ENCODE results near the gene KCND1. TPM values are rescaled to one million over a fixed set of nuclear protein-coding genes. Genes with fewer than 3 reads are reported as not detected.

Gene KCND1
- total and polyA plus RNA-seq, 9 donors: 0.66 to 1.7 (median 0.99) TPM

GRCh38 chrX:48960291-48960690 is 11.4 kb downstream of the KCND1 start:
- Histone ChIP-seq H3K4me3 (ENCODE audit: low read length) (no peak overlapping the region), H3K27ac (ENCODE audit: low read length) (no peak overlapping the region)

GRCh38 chrX:48958635-48959094 is 13.0 kb downstream of the KCND1 start:
- Histone ChIP-seq H3K9me3 (replicated peaks; ENCODE audit: control insufficient read depth, low read depth, low read length) (no peaks in the 10 kb centered on the region), H3K4me1 (ENCODE audit: control insufficient read depth, insufficient read depth, low read length) (peaks cover 20% of the 10 kb centered on the region), H3K4me3 (ENCODE audit: low read length) (peak overlapping the region; percentile 55), H3K27ac (ENCODE audit: low read length) (peak overlapping the region; percentile 95), H3K27me3 (ENCODE audit: control insufficient read depth, insufficient read depth, low read length) (no peaks in the 10 kb centered on the region), H3K36me3 (ENCODE audit: control insufficient read depth, insufficient read depth, low read length) (peaks cover 23% of the 10 kb centered on the region)
- WGBS (ENCODE audit: insufficient coverage): 39% methylated on average over 19 of the region's 21 CpGs
- DNase-seq: peak; percentile 66

More at GRCh38 chrX:48960291-48960690, 11.4 kb downstream of the KCND1 start:
- peaks cover 20% of the 10 kb centered on the region for H3K4me1 ChIP-seq (ENCODE audit: control insufficient read depth, insufficient read depth, low read length)
- WGBS (ENCODE audit: insufficient coverage): 80% methylated on average over 2 of the region's 2 CpGs
- H3K36me3 ChIP-seq (ENCODE audit: control insufficient read depth, insufficient read depth, low read length): peaks cover 8% of the 10 kb centered on the region
- no peaks in the 10 kb centered on the region for H3K27me3 ChIP-seq (ENCODE audit: control insufficient read depth, insufficient read depth, low read length)
- no peaks in the 10 kb centered on the region for H3K9me3 ChIP-seq (replicated peaks; ENCODE audit: control insufficient read depth, low read depth, low read length)
- DNase-seq: peak; percentile 20

GRCh38 chrX:48957827-48958634 is 13.6 kb downstream of the KCND1 start:
- DNase-seq: peak; percentile 99
- H3K36me3 ChIP-seq (ENCODE audit: control insufficient read depth, insufficient read depth, low read length): peaks cover 23% of the 10 kb centered on the region
- WGBS (ENCODE audit: insufficient coverage): 40% methylated on average over 66 of the region's 66 CpGs
- H3K27me3 ChIP-seq (ENCODE audit: control insufficient read depth, insufficient read depth, low read length): no peaks in the 10 kb centered on the region
- peak overlapping the region; percentile 99 for H3K27ac ChIP-seq (ENCODE audit: low read length)
- no peaks in the 10 kb centered on the region for H3K9me3 ChIP-seq (replicated peaks; ENCODE audit: control insufficient read depth, low read depth, low read length)
- H3K4me3 ChIP-seq (ENCODE audit: low read length): peak overlapping the region; percentile 55
- H3K4me1 ChIP-seq (ENCODE audit: control insufficient read depth, insufficient read depth, low read length): peaks cover 25% of the 10 kb centered on the region

GRCh38 chrX:48957477-48957826 is 14.2 kb downstream of the KCND1 start, which contains the start of gene OTUD5:
Gene OTUD5 (minus strand): TSS chrX:48957607. CDS start chrX:48957570, 37 bp downstream.
- Histone ChIP-seq H3K4me3 (ENCODE audit: low read length) (peak within 1 kb of the TSS; percentile 54), H3K9me3 (replicated peaks; ENCODE audit: control insufficient read depth, low read depth, low read length) (no peaks in the 10 kb centered on the region), H3K36me3 (ENCODE audit: control insufficient read depth, insufficient read depth, low read length) (peaks cover 23% of the 10 kb centered on the region), H3K27ac (ENCODE audit: low read length) (peak within 1 kb of the TSS; percentile 99), H3K4me1 (ENCODE audit: control insufficient read depth, insufficient read depth, low read length) (peaks cover 25% of the 10 kb centered on the region), H3K27me3 (ENCODE audit: control insufficient read depth, insufficient read depth, low read length) (no peaks in the 10 kb centered on the region)
- 27% methylated on average over 52 of the region's 53 CpGs for WGBS (ENCODE audit: insufficient coverage)
- DNase-seq: peak; percentile 79

GRCh38 chrX:48956728-48957414 is 14.8 kb downstream of the KCND1 start:
- Histone ChIP-seq H3K4me1 (ENCODE audit: control insufficient read depth, insufficient read depth, low read length) (peaks cover 24% of the 10 kb centered on the region), H3K27me3 (ENCODE audit: control insufficient read depth, insufficient read depth, low read length) (no peaks in the 10 kb centered on the region), H3K4me3 (ENCODE audit: low read length) (peak overlapping the region; percentile 52), H3K27ac (ENCODE audit: low read length) (peak overlapping the region; percentile 31), H3K36me3 (ENCODE audit: control insufficient read depth, insufficient read depth, low read length) (peaks cover 23% of the 10 kb centered on the region), H3K9me3 (replicated peaks; ENCODE audit: control insufficient read depth, low read depth, low read length) (no peaks in the 10 kb centered on the region)
- 36% methylated on average over 61 of the region's 61 CpGs for WGBS (ENCODE audit: insufficient coverage)
- DNase-seq: peak; percentile 17

GRCh38 chrX:48948589-48948988 is 23.1 kb downstream of the KCND1 start:
- no peaks in the 10 kb centered on the region for H3K9me3 ChIP-seq (replicated peaks; ENCODE audit: control insufficient read depth, low read depth, low read length)
- H3K36me3 ChIP-seq (ENCODE audit: control insufficient read depth, insufficient read depth, low read length): peaks cover 9% of the 10 kb centered on the region
- no CpG with 5 or more reads among the region's 1 CpG for WGBS (ENCODE audit: insufficient coverage)
- DNase-seq: no peak
- no peak overlapping the region for H3K4me3 ChIP-seq (ENCODE audit: low read length)
- no peaks in the 10 kb centered on the region for H3K27me3 ChIP-seq (ENCODE audit: control insufficient read depth, insufficient read depth, low read length)
- H3K4me1 ChIP-seq (ENCODE audit: control insufficient read depth, insufficient read depth, low read length): peaks cover 5% of the 10 kb centered on the region
- no peak overlapping the region for H3K27ac ChIP-seq (ENCODE audit: low read length)

- peaks cover 14% of the 10 kb centered on the region for H3K36me3 ChIP-seq (ENCODE audit: control insufficient read depth, insufficient read depth, low read length)
- no peak overlapping the region for H3K27ac ChIP-seq (ENCODE audit: low read length)
- no peaks in the 10 kb centered on the region for H3K27me3 ChIP-seq (ENCODE audit: control insufficient read depth, insufficient read depth, low read length)
- peak; percentile 48 for DNase-seq
- H3K4me1 ChIP-seq (ENCODE audit: control insufficient read depth, insufficient read depth, low read length): no peaks in the 10 kb centered on the region
- WGBS (ENCODE audit: insufficient coverage): 33% methylated on average over 1 of the region's 8 CpGs
- no peak overlapping the region for H3K4me3 ChIP-seq (ENCODE audit: low read length)
- H3K9me3 ChIP-seq (replicated peaks; ENCODE audit: control insufficient read depth, low read depth, low read length): no peaks in the 10 kb centered on the region
Measured at GRCh38 chrX:48945517-48946348, 25.9 kb downstream of the KCND1 start.

- no peak for DNase-seq
- Histone ChIP-seq H3K4me1 (ENCODE audit: control insufficient read depth, insufficient read depth, low read length) (peaks cover 3% of the 10 kb centered on the region), H3K27me3 (ENCODE audit: control insufficient read depth, insufficient read depth, low read length) (no peaks in the 10 kb centered on the region), H3K36me3 (ENCODE audit: control insufficient read depth, insufficient read depth, low read length) (peaks cover 20% of the 10 kb centered on the region), H3K4me3 (ENCODE audit: low read length) (no peak overlapping the region), H3K9me3 (replicated peaks; ENCODE audit: control insufficient read depth, low read depth, low read length) (no peaks in the 10 kb centered on the region), H3K27ac (ENCODE audit: low read length) (no peak overlapping the region)
- WGBS (ENCODE audit: insufficient coverage): 80% methylated on average over 2 of the region's 2 CpGs
Measured at GRCh38 chrX:48942895-48943294, 28.7 kb downstream of the KCND1 start.

GRCh38 chrX:48940404-48940955 is 31.2 kb downstream of the KCND1 start:
- Histone ChIP-seq H3K9me3 (replicated peaks; ENCODE audit: control insufficient read depth, low read depth, low read length) (no peaks in the 10 kb centered on the region), H3K27me3 (ENCODE audit: control insufficient read depth, insufficient read depth, low read length) (no peaks in the 10 kb centered on the region), H3K4me3 (ENCODE audit: low read length) (no peak overlapping the region), H3K4me1 (ENCODE audit: control insufficient read depth, insufficient read depth, low read length) (peaks cover 3% of the 10 kb centered on the region), H3K27ac (ENCODE audit: low read length) (no peak overlapping the region), H3K36me3 (ENCODE audit: control insufficient read depth, insufficient read depth, low read length) (peaks cover 24% of the 10 kb centered on the region)
- DNase-seq: no peak
- no CpG with 5 or more reads among the region's 2 CpGs for WGBS (ENCODE audit: insufficient coverage)

Data from muscle of leg (tissue), 11 donors.